ENCODE results near the gene HSPA9.

HSPA9 gene

DNA sequence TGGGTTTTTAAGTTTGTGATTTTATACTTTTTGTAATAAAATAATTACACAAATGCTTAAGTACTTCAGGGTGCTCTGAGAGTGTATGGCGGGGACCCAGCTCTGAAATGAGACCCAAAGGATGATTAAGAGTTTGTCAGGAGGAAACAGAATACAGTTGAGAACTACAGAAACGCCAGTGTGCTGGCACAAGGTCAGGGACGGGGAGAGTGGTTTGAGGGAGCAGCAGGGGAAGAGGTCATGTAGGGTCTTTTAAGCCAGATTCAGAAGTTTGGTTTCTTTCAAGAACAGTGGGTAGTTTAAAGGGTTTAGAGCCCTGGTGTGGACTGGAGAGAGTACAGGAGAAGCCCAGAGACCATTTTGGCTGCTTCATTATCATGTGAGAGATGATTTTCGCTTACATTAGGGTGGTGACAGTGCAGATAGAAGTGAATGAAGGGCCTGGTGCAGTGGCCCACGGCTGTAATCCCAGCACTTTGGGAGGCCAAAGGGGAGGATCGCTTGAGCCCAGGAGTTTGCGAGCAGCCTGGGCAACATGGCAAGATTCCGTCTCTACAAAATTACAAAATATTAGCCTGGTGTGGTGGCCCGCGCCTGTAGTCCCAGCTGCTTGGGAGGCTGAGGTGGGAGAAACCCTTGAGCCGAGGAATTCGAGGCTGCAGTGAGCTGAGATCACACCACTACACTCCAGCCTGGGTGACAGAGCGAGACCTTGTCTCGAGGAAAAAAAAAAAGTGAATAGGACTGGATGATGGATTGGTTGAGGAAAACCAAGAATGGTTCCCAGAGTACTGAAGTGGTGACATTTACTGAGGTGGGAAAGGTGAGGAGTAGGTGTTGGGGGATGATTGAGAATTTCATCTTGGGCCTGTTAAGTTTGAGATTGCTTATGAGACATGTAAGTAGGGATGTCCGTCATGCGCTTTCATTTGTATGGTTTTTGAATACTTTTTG, 30.7 kb downstream of the HSPA9 start:
- H3K9ac ChIP-seq (ENCODE audit: insufficient read length): peak overlapping the region; percentile 97
- no peak for DNase-seq (ENCODE audit: low read depth, low spot score)
- TF ChIP-seq FOXP2 (optimal IDR thresholded peaks at IDR 0.05; ENCODE audit: control extremely low read depth, extremely low read length, insufficient read depth) (no peak), EZH2 (IDR thresholded peaks at IDR 0.05) (no peak), POLR2AphosphoS5 (IDR thresholded peaks at IDR 0.05; ENCODE audit: borderline replicate concordance, low read depth, low read length) (no peak)
- peak overlapping the region; percentile 94 for H3K4me3 ChIP-seq
- no peaks in the 10 kb centered on the region for H3K9me3 ChIP-seq (ENCODE audit: low read depth, low read length)
- peaks cover 26% of the 10 kb centered on the region for H3K36me3 ChIP-seq (ENCODE audit: insufficient read depth, low read length)
- H3K27ac ChIP-seq: peak overlapping the region; percentile 95

DNA sequence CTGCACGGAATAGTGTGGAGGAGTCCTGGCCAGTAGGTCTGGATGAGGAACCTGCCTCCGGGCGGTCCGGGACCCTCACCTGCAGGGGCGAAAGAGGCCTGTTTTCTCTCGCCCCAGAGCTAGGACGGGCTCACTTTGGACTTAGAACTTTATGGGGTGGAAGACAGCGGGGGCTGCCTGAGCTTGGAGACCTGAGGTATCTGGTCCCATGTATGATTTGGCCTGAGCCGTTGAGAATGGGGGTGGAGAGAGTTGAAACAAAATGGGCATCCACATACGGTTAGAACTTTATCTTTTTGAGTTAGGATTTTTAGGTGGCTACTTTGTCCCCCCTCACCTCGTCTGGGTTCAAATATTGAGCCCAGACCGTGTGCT, 31.5 kb downstream of the HSPA9 start:
- no peaks in the 10 kb centered on the region for H3K9me3 ChIP-seq (ENCODE audit: low read depth, low read length)
- H3K27ac ChIP-seq: peak overlapping the region; percentile 95
- peaks cover 33% of the 10 kb centered on the region for H3K36me3 ChIP-seq (ENCODE audit: insufficient read depth, low read length)
- TF ChIP-seq EZH2 (IDR thresholded peaks at IDR 0.05): no peak
- no peak for TF ChIP-seq POLR2AphosphoS5 (IDR thresholded peaks at IDR 0.05; ENCODE audit: borderline replicate concordance, low read depth, low read length)
- no peak for TF ChIP-seq FOXP2 (optimal IDR thresholded peaks at IDR 0.05; ENCODE audit: control extremely low read depth, extremely low read length, insufficient read depth)
- peak overlapping the region; percentile 97 for H3K9ac ChIP-seq (ENCODE audit: insufficient read length)
- peak overlapping the region; percentile 94 for H3K4me3 ChIP-seq
- no peak for DNase-seq (ENCODE audit: low read depth, low spot score)

DNA sequence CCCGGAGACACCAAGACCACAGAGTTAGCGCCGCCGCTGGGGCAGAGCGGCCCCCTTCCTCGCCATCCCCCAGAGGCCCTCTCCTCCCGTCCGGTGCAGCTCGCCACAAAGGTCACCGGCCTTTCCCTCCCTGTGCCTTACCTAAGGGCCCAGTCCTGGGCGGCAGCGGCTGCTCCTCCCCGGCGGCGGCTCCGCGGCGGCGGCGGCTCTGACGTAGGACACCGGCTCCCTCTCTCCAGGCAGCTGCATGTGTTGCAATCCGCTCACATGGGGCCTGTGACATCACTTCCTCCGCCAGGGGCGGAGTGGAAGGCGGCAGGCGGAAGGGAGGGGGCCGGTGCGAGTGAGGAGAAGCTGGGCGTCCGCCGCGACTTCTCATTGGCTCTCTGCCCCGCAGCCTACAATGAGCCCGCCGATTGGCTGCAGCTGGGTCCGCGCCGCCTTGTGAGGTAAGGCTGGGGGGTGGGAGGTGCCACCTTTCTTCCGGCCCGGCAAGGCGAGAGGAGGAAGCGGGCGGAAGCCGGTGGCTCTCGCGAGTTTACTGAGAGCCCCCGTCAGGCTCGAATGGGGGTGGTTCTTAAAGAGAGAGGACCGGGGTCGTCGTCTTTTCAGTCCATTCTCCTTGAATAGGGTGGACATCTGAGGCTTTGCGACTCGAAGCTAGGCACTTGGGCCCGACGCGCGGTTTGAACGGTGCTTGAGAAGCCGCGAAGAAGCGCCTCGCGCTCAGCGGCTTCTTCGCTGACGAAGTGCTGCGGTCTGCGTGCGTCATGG, 32.1 kb downstream of the HSPA9 start, which contains the start of gene ETF1:
Gene ETF1 (minus strand): TSS at position 281 of the 774 bp plus-strand sequence. CDS start 318 bp downstream, outside the sequence.
- peak within 1 kb of the TSS; percentile 95 for H3K27ac ChIP-seq
- DNase-seq (ENCODE audit: low read depth, low spot score): peak; percentile 93
- H3K9ac ChIP-seq (ENCODE audit: insufficient read length): peak within 1 kb of the TSS; percentile 97
- TF ChIP-seq EZH2 (IDR thresholded peaks at IDR 0.05) (no peak), FOXP2 (optimal IDR thresholded peaks at IDR 0.05; ENCODE audit: control extremely low read depth, extremely low read length, insufficient read depth) (peak; percentile 46), POLR2AphosphoS5 (IDR thresholded peaks at IDR 0.05; ENCODE audit: borderline replicate concordance, low read depth, low read length) (peak; percentile 79)
- H3K4me3 ChIP-seq: peak within 1 kb of the TSS; percentile 95
- no peaks in the 10 kb centered on the region for H3K9me3 ChIP-seq (ENCODE audit: low read depth, low read length)
- peaks cover 39% of the 10 kb centered on the region for H3K36me3 ChIP-seq (ENCODE audit: insufficient read depth, low read length)

DNA sequence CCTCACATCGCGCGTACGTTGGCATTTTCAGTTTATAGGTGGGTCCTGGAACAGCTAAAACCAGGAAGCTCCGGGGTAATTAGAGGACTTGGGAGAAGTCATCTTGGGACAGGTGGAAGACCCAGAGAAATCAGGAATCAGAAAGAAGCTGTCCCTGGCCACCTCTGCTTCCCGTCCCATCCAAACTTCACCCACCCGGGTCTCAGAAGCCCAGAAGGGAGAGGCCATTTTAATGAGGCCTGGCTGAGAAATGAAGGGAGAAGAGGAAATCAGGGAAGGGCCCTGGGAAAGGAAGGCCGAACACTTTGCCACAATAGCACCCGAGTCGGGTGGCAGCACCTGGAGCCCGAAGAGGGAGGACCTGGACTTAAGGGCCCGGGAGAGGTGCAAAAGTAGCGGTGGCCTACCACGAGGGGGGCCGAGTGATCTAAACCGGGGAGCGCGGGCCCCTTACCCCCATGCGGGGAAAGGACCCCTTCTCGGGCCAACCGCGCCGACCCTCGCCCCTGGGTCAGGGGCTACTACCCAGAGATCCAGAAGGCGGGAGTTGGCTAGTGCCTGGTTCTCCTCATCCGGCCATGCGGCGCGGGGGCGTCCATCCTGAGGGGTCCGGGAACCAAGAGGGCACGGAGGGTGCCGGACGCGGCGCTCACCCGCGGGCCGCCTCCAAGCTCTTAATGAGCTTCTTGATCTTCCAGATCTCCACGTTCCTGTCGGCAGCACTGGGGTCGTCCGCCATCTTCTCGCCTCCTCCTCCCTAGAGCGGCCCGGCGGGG, 32.8 kb downstream of the HSPA9 start:
- peaks cover 39% of the 10 kb centered on the region for H3K36me3 ChIP-seq (ENCODE audit: insufficient read depth, low read length)
- H3K4me3 ChIP-seq: peak overlapping the region; percentile 95
- TF ChIP-seq FOXP2 (optimal IDR thresholded peaks at IDR 0.05; ENCODE audit: control extremely low read depth, extremely low read length, insufficient read depth) (no peak), POLR2AphosphoS5 (IDR thresholded peaks at IDR 0.05; ENCODE audit: borderline replicate concordance, low read depth, low read length) (no peak), EZH2 (IDR thresholded peaks at IDR 0.05) (no peak)
- H3K9ac ChIP-seq (ENCODE audit: insufficient read length): peak overlapping the region; percentile 96
- no peak for DNase-seq (ENCODE audit: low read depth, low spot score)
- H3K27ac ChIP-seq: peak overlapping the region; percentile 90
- H3K9me3 ChIP-seq (ENCODE audit: low read depth, low read length): no peaks in the 10 kb centered on the region

DNA sequence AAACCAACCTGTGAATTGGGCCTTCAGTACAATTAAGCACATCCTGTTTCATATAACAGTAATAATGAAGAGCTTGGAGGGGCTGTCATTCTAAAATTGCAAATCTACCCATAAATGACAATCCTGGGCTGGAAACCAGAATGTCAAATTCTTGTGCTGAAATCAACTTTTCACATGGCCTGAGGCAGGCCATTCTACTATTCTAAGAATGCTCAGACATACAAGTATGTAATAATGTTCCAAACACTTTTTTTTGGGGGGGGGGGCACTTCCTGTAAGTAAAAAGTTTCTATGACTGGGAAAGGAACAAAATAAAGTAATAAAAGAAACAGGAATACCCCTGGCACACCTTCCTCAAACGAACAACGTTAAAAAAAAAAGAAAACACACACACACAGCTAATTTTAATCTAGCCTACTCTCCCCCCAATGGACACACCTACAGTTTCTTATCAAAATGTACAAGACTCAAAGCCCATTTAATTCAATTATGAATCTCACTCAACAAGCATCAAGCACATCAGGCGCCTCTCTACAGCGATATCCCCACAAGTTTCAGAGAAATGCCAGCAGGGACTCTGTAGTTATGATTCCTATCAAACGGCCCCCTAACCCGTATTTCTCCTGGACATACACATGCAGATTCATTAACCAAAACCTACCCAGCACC, 33.6 kb downstream of the HSPA9 start:
- Histone ChIP-seq H3K4me3 (peak overlapping the region; percentile 95), H3K9me3 (ENCODE audit: low read depth, low read length) (no peaks in the 10 kb centered on the region), H3K36me3 (ENCODE audit: insufficient read depth, low read length) (peaks cover 46% of the 10 kb centered on the region), H3K9ac (ENCODE audit: insufficient read length) (peak overlapping the region; percentile 96), H3K27ac (peak overlapping the region; percentile 90)
- no peak for DNase-seq (ENCODE audit: low read depth, low spot score)
- TF ChIP-seq EZH2 (IDR thresholded peaks at IDR 0.05) (no peak), FOXP2 (optimal IDR thresholded peaks at IDR 0.05; ENCODE audit: control extremely low read depth, extremely low read length, insufficient read depth) (no peak), POLR2AphosphoS5 (IDR thresholded peaks at IDR 0.05; ENCODE audit: borderline replicate concordance, low read depth, low read length) (no peak)

DNA sequence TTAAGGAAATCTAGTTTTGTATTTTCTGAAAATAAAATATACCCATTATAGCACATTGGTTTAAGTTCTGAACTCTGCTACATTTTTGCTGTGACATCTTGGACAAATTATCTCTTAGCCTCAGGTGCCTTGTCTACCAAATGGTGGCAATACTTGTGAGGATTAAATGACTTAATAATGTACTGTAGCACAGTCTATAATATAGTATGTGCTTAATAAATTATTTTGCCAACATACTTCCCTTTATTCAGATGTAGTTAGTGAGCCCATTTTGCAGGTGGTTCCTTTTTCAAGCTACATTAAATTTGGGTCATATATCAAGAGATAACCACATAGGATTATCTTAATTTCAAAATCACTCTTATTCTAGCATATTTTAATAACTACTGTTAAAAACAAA, 35.4 kb downstream of the HSPA9 start:
- no peaks in the 10 kb centered on the region for H3K9me3 ChIP-seq (ENCODE audit: low read depth, low read length)

DNA sequence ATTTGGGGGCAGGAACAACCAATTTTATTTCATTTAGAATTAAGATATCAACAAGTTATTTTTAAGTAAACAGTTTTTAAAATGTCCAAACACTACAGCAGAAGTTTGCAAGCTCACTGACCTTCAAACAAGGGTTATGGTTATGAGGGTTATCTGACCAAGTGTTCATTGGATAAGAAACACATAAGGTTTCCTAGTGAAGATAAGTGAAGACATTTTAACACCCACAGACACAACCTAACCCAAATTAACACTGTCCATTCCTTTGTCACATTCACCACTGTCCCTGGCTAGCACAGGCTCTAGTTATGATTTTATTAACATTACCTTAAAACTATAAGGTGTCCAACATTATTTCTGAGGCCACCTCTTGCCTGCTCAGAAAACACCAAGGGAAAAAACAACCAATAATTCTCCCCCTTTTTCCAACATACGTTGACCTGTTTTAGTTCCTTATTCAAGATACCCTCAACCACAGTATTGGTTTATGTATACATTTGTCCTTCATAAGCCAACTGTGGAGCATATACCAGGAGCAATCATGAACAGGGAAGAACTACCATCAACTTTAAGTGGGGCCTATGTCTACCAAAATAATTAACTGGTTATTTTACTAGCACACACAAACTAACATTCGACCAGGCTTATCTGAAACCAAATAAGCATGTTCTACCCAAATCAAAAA, 36.1 kb downstream of the HSPA9 start:
- Histone ChIP-seq H3K36me3 (ENCODE audit: insufficient read depth, low read length) (peaks cover 68% of the 10 kb centered on the region), H3K9me3 (ENCODE audit: low read depth, low read length) (no peaks in the 10 kb centered on the region), H3K27ac (no peak overlapping the region), H3K9ac (ENCODE audit: insufficient read length) (no peak overlapping the region), H3K4me3 (no peak overlapping the region)
- no peak for TF ChIP-seq POLR2AphosphoS5 (IDR thresholded peaks at IDR 0.05; ENCODE audit: borderline replicate concordance, low read depth, low read length)
- TF ChIP-seq EZH2 (IDR thresholded peaks at IDR 0.05): no peak
- TF ChIP-seq FOXP2 (optimal IDR thresholded peaks at IDR 0.05; ENCODE audit: control extremely low read depth, extremely low read length, insufficient read depth): no peak
- no peak for DNase-seq (ENCODE audit: low read depth, low spot score)

More for the DNA sequence above, 35.4 kb downstream of the HSPA9 start:
- DNase-seq (ENCODE audit: low read depth, low spot score): no peak
- Histone ChIP-seq H3K27ac (no peak overlapping the region), H3K4me3 (no peak overlapping the region), H3K9ac (ENCODE audit: insufficient read length) (peak overlapping the region; percentile 96), H3K36me3 (ENCODE audit: insufficient read depth, low read length) (peaks cover 61% of the 10 kb centered on the region)
- no peak for TF ChIP-seq FOXP2 (optimal IDR thresholded peaks at IDR 0.05; ENCODE audit: control extremely low read depth, extremely low read length, insufficient read depth)
- no peak for TF ChIP-seq POLR2AphosphoS5 (IDR thresholded peaks at IDR 0.05; ENCODE audit: borderline replicate concordance, low read depth, low read length)
- TF ChIP-seq EZH2 (IDR thresholded peaks at IDR 0.05): no peak

All from SK-N-MC (cell line).